GM19372 (cell line): ENCODE measurements around the gene RNF10.
"Not testable (repeated sequence)": the region's sequence is repeated elsewhere in the genome, so short reads cannot be mapped to it uniquely, and the experiment has no call there.

Source experiments
- ATAC-seq: cut with Tn5 transposase; IDR thresholded peaks from one replicate; pipeline ENCODE4 v1.9.1; 2021; ENCODE audit warnings: mild to moderate bottlenecking, low read depth, moderate library complexity; ENCODE audit not compliant: unreplicated experiment

The RNF10 gene

DNA sequence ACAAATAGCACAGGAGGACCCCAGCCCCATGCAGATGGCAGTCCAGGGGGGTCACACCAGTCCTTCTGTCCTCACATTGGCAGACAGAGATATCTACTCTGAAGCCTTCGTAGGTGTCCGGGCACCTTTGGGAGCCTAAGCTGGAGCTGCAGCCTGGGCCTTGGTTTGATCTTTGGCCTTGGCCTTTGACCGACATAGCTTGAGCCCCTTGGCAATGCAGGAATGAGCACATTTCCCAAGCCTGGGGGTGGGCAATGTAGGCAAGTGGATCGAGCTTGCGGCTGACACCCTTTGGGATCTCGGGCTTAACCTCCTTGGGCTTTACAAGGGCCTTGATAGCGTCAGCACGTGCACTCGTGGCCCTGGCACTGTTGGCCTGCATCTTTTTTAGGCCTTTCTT is 11.6 kb upstream of the RNF10 start:
- ATAC-seq = no peak

DNA sequence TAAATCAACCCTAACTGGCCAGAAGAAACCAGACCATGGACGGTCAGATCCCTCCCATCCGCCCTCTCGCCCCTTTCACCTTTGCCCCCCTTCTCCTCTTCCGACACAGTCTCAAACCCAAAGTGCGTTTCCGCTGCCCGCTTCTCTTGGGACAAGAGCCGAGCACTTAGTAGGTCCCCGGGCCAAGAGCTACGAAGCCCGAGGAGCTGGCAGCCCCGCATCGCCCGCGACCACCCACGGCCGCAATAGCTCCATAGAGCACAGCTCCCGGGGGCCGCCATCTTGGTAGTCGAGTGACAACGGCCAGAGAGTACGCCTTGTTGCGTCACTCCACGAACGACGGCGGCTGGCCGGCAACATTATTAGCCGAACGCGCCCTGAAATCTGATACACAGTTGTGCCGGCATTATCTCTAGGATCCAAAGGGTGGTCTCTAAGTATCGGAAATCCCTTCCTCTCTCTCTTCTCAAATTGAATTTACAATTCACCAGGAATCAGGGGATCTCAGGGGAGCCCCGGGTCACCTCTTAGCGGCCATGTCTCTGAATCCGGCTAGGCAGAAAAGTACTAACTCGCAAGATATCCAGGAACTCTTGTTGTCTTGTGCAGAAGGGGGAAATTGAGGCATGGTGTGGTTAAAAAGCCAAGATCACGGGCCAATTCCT is 5.2 kb upstream of the RNF10 start, which contains the start of gene COQ5:
Gene COQ5, minus strand, starts transcription at position 298 of the 665 bp plus-strand sequence. Its CDS starts 17 bp downstream, at position 281.
- peak; percentile 75 for ATAC-seq

DNA sequence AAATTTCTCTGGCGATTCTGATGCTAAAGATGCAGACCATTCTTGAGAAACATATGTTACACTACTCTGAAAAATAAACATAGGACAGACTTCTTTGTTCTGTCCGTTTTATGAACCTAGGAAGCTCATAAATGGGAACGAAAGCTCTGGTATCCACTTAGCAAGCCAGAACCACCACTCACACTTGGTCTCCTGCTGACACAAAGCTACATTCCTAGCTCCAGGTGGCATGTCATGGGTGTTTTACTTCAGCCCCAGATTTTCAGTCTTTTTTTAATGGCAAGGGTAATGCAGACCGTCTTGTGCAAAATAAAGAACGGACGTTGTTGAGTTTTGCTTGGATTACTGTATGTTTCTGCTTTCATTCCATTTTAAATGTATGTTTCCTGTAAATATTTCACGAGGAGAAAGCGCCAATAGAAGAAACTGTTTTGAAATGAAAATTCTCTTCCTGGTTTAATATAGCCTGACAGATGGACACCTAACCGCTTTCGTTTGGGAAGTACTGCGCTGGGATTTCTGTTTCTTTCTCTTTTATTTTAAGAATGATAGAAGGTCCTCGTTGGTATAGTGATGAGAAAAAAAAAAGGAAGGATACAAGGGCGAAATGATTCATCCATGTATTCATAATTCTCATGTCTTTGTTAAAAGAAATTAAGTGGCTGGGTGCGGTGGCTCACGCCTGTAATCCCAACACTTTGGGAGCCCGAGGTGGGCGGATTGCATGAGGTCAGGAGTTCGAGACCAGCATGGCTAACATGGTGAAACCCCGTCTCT is 4.3 kb upstream of the RNF10 start:
- no peak for ATAC-seq

DNA sequence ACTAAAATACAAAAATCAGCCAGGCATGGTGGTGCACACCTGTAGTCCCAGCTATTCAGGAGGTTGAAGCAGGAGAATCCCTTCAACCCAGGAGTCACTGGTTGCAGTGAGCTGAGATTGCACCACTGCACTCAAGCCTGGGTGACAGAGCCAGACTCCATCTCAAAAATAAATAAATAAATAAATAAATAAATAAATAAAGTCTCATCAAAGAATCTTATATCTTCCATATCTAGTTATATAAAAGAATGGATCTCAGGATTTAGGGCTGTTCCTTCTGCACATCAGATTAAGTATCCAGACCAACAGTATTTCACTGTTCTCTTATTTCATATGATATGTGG is 3.8 kb upstream of the RNF10 start:
- ATAC-seq = not testable (repeated sequence)

DNA sequence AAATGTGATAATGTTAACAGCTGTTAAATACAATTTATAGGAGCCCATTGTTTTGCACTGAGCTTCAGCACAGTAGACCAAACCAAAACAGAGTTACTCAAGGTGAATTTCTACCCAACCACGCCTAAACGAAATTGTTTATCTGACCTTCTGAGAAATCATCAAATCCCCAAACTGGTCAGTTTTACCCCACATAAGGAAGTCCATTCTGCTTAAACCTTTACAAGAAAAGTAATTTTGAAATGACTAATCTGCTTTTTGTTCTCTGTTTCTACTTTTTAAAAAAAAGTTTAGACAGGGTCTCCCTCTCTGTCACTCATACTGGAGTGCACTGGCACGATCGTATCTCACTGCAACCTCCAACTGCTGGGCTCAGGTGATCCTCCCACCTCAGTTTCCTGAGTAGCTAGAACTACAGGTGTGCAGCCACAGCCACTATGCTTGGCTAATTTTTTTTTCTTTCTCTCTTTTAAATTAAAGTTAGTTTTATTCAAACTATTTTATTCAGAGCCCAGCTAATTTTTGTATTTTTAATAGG is 1.4 kb upstream of the RNF10 start:
- no peak for ATAC-seq

DNA sequence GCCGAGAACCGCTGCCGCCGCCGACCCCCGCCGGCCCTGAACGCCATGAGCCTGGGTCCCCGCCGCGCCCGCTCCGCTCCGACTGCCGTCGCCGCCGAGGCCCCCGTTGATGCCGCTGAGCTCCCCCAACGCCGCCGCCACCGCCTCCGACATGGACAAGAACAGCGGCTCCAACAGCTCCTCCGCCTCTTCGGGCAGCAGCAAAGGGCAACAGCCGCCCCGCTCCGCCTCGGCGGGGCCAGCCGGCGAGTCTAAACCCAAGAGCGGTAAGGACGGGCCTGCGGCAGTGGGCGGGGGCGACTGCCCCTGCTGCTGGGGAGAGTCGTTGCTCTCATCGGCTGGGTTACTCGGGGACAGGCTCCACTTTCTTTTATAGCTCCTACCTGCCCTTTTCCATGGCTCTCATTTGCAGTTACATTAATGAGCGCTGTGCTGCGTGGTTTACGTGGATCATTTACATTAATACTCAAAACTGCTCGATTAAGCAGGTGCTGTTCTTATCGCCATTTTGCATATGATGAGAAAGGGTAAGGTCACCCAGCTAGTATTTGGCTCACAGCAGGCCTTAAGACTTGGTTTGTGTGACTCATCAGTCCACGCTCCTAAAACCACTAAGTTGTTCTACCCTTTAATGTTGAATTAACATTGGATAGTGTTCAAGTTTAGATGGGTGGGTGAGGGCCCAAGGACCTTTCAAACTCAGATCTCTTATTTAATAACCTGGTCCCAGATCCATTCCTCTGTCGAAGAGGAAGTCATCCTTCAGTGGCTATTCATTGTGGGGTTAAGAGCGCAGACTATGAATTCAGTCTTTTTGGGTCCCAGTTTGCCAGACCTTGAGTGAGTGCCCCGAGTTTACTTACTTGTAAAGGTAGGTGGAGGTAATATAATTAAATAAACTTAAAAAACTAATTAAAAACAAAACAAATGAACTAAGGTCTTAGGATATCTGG is 823 bp downstream of the RNF10 start:
- ATAC-seq = no peak

DNA sequence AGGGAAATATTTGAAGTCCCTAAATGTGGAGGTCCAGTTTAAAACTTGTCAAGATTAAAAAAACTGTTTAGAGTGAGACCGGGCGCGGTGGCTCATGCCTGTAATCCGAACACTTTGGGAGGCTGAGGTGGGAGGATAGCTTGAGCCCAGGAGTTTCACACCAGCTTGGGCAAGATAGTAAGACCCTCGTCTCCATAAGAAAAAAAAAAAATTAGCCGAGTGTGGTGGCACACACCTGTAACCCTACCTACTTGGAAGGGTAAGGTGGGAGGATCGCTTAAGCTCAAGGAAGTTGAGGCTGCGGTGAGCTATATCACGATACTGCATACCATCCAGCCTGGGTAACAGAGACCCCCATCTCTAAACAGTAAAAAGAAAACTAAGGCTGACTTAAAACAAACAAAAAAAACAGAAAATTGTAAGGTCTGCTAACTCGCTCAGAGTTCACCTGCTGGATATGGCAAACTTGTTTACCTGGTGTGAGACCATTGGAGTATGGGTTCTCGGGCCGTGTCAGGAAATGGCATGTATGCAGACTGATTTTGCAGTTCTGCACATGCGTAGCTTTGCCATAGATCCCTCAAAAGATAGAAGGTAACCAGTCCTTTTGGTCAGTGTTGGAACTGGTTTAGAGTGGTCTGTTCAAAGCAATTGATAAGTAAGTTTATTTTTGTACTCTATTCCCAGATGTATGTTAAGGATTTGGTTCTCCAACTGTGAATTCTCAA is 2.1 kb downstream of the RNF10 start:
- no peak for ATAC-seq

DNA sequence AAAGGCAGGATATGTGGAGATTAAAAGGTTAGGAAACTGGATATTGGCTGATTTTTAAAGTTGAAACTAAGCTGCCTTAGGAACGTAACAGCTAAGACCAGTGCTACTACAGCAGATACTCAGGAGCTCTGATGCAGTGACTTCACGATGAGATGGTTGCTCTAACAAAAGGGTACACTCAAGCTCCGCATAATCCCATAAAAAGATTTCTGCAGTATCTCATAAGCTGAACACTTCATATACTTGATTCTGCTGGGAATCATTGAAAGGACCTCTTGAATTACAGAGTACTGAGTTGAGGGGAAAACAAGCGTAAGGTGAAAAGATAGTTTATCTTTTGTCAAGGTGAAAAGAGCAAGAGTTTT is 3.7 kb downstream of the RNF10 start:
- no peak for ATAC-seq

DNA sequence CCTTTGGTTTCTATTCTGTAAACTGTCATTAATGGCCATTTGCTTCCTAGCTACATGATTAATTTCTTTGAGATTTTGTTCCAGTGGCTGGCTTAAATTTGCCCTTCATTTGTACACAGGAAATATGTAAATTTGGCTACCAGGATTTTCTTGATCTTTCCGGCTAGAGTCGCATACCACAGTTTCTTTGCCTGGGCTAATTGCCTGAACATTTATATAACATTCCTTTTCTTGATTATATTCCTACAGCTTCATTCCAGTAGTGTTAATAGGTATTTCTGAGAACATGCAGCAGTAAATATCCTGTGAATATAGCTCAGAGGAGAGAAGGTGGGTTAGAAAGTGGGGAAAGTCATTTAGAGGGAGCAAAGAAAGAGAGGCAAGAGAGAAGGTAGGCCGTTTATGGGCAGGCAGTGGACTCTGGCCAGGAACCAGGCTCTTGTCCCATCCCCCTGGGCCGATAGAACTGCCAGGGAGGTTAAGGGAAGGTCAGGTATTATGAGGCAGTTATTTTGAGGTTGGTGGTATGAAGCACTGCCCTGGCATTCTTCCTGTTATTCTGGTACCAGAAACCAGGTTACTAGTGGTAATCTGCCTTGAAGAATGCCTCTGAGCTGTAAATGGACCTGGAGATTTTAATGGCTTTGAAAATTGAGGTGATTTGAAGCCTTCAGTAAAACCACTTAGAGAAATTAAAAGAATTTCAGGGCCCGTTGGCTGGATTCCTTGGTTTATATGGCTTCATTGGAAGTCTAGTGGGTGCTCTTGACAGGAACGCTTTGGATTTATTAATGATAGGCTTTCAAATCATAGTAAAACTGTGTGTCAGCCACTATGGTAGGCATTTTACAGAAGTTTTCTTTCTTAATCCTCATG is 4.4 kb downstream of the RNF10 start:
- ATAC-seq = no peak

DNA sequence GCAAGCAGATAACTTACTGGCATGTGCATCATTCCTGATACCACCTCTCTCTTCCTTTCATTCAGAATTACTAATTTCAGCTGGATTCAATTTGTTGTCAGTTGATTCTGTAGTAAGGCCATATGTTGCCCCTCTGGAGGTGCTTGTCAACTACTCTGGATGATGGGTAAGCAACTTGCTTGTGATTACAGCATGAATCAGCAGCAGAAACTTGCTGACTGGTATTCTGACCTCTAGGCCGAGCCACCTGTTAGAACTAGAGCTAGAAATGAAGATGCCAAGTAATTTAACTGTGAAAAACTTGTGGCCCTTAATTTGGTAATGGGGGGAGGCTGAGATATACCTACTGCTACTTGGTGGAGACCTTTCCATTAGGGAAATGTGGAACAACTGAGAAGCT is 5.1 kb downstream of the RNF10 start:
- no peak for ATAC-seq

DNA sequence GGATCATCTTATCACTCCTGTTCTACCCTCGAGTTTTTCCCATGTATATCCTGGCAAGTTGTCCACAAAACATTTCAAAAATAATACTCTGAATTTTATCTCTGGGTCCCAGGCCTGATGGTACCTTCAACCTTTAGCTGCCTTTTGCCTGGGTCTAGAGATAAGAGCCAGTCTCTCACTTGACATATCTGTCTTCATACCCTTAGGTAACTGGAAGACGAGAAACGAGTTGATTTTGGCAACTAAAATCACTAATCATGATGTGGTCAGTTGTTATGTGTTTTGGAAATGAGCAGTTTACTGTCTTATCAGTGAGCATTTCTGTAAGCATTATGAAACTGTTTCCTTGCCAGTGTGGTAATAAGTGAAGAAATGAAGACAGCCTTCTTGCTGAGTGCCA is 6.3 kb downstream of the RNF10 start:
- ATAC-seq = no peak

DNA sequence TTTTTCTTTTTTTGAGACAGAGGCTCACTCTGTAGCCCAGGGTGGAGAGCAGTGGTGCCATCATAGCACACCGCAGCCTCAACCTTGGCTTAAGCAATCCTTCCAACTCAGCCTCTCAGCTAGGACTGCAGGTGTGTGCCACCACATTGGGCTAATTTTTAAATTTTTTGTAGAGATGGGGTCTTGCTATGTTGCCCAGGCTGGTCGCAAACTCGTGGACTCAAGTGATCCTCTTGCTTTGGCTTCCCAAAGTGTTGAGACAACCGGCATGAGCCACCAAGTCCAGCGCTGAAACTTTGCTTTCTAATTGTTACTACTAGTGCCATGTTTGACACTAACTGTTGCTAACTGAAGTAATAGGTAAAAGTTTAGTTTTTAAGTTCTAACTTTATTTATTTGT is 8.0 kb downstream of the RNF10 start:
- ATAC-seq = no peak

DNA sequence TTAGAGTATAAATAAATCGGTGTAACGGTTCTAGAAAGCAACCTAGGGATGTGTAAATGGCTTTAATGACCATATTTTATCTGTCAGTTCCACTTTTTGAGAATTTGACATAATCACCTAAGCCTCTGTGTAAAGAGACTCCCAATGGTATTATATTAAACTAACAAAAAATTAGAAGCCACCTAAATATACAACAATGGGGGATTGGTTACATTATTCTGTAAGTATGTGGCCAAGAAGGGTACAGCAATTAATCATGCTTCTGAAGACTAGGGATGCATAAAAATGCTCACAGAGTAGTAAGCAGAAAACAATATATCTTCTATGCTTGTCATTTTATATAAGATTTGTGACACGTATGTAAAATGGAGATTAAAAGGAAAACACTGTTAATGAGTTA is 10.5 kb downstream of the RNF10 start:
- ATAC-seq = no peak

DNA sequence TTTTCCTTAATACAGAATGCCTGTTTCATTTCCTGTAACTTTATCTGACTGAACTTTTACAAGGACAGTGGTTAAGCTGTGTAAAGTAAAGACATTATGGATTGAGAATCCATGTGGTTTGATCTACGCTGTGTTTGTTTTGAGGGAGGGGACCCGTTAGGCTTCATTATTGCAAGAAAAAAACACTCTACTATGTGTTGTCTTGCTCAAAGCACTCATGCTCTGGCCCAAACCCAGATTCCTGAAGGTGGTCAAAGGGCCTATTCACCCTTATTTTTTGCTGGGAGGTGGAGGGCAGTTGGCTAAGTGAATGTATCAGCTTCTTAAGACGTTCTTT is 11.9 kb downstream of the RNF10 start:
- ATAC-seq = no peak

DNA sequence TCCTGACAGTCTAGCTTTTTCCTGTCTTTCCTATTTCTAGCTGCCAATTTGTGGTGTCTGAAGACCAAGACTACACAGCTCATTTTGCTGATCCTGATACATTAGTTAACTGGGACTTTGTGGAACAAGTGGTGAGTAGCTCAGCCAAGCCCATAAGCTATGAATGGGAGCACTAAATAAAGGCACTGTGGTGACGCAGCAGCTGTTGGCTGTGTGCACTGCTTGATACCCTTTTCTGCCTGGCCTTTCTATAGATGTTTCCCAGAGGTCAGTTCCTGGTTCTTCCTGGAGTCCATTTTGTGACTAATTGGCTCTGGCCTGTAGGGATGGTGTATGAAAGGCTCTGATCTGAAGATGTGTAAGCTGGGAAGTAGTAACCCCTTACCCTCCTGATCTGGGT is 20.5 kb downstream of the RNF10 start:
- ATAC-seq = no peak

DNA sequence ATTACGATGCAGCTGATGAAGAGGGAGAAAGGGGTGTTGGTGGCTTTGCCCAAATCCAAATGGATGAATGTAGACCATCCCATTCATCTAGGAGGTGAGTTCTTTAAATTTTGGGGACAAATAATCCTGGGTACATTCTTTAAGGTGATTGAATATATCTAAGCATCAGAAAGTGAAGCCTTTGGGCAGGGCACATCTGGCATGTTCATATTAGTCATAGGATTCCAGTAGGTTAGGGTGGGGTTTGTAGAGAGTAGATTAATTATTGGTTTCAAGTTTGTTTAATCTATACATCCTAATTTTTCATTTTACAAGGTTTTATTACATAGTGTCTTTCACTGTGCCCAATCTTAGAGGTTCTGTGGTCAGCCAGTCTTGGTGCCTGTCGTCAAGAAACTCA is 23.4 kb downstream of the RNF10 start:
- ATAC-seq = no peak

DNA sequence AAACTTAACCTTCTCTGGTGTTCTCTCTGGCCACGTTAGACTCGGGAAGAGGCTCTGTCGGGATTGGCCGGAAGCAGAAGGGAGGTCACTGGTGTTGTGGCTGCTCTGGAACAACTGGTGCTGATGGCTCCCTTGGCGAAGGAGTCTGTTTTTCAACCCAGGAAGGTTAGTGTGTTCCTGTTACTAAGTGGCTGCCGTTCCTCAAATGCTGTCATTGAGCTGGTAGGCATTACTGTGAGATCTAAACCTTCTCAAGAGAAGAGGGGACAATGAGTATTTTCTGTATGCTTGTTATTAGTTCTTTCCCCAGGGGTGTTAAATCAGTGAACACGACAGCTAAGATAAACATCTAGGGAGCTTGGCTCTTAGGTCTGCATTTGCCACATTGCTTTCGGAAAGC is 28.8 kb downstream of the RNF10 start:
- no peak for ATAC-seq

DNA sequence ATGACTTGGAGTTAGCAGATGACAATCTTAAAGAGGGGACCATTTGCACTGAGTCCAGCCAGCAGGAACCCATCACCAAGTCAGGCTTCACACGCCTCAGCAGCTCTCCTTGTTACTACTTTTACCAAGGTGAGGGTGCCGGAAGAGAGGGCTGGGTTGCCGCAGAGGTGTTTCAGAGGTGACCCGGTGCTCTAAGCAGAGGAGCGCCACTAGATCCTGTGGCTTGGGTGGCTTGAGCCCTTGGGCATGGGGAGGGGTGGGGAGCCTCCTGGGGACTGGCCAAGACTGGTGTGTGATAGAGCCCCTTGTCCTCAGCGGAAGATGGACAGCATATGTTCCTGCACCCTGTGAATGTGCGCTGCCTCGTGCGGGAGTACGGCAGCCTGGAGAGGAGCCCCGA is 29.3 kb downstream of the RNF10 start:
- no peak for ATAC-seq

DNA sequence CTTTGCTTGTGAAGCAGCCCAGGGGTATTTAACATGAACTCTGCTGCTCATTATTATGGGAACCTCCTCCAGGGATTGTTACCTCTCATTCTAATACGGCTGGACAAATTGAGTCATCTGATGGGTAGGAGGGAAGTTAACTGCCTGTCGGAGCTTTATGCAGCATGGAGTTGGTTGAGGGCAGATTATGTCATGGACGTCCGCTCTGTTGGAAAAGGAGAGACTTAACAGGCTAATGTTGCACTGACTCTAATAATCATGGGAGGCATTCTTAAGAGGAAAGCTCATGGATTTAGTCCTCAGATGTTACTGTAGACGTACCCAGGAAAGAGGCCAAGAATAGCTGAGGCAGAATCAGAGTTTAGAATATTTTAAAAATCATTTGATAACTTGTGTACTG is 37.1 kb downstream of the RNF10 start:
- no peak for ATAC-seq

DNA sequence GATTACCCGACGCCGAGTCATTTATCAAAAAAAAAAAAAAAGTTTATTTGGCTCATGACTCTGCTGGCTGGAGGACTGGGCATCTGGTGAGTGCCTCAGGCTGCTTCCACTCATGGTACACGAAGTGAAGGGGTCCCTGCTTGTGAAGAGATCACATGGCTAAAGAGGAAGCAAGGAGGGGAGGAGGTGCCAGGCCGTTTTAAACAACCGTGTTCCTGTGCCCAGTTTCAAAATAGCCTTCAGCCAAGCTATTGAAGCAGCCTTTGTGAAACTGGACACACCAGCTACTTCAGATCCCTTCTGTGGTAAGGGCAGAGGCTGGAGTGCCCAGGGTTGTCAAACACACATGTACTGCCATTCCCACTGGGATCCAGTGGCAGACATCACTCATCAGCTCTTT is 39.4 kb downstream of the RNF10 start:
- ATAC-seq = no peak
